SK-N-MC (cell line): ENCODE results near the gene OR8H3.
"Not testable (repeated sequence)": the region's sequence is repeated elsewhere in the genome, so short reads cannot be mapped to it uniquely, and the experiment has no call there.

ENCODE experiments used
- DNase-seq: peaks from one replicate; pipeline ENCODE4 v3.0.0-alpha.2; 2011; ENCODE audit warnings: low read depth, low spot score
- H3K27ac ChIP-seq: fragments of 200-600 bp; sonication (generic); 2 replicates; pipeline ENCODE4 v1.5.1; 2016; ENCODE audit warnings: mixed run types
- H3K36me3 ChIP-seq: fragments of 200-600 bp; sonication (generic); 2 replicates; pipeline ENCODE4 v1.6.1; 2017; ENCODE audit warnings: antibody characterized with exemption, low read length, mixed read lengths; ENCODE audit not compliant: insufficient read depth
- H3K4me3 ChIP-seq: fragments of 200-600 bp; sonication (generic); 2 replicates; pipeline ENCODE4 v1.5.1; 2016
- H3K9ac ChIP-seq: fragments of 200-600 bp; sonication (generic); 2 replicates; pipeline ENCODE4 v1.8.0; 2017; ENCODE audit warnings: mixed run types, mixed read lengths; ENCODE audit not compliant: insufficient read length
- H3K9me3 ChIP-seq: fragments of 200-600 bp; sonication (generic); 2 replicates; pipeline ENCODE4 v1.6.1; 2017; ENCODE audit warnings: low read depth, mild to moderate bottlenecking, antibody characterized with exemption, low read length, moderate library complexity, mixed read lengths
- EZH2 ChIP-seq: fragments of 200-600 bp; sonication (generic); IDR thresholded peaks from one replicate; pipeline ENCODE4 v1.6.1; 2017; ENCODE audit warnings: antibody characterized with exemption
- FOXP2 ChIP-seq: optimal IDR thresholded peaks from 2 replicates; pipeline ENCODE3; 2011; ENCODE audit warnings: mild to moderate bottlenecking, moderate library complexity; ENCODE audit not compliant: insufficient read depth; ENCODE audit errors: extremely low read length, control extremely low read depth
- POLR2AphosphoS5 ChIP-seq: IDR thresholded peaks from 2 replicates; pipeline ENCODE4 v1.6.1; 2012; ENCODE audit warnings: mild to moderate bottlenecking, low read depth, low read length, borderline replicate concordance

OR8H3 gene

GRCh38 chr11:56122073-56122472 lies at the start of gene OR8H3:
Gene OR8H3 (plus strand): TSS chr11:56122373. CDS start chr11:56122373, 0 bp downstream.
- Histone ChIP-seq H3K36me3 (no peaks in the 10 kb centered on the region), H3K9me3 (no peaks in the 10 kb centered on the region), H3K4me3 (no peak within 1 kb of the TSS), H3K27ac (no peak within 1 kb of the TSS), H3K9ac (no peak within 1 kb of the TSS)
- DNase-seq: no peak
- TF ChIP-seq POLR2AphosphoS5 (no peak), EZH2 (no peak), FOXP2 (no peak)

GRCh38 chr11:56089697-56090096 lies 32.5 kb upstream of the OR8H3 start:
- Histone ChIP-seq H3K4me3 (no peak overlapping the region), H3K36me3 (no peaks in the 10 kb centered on the region), H3K9me3 (no peaks in the 10 kb centered on the region), H3K9ac (no peak overlapping the region), H3K27ac (no peak overlapping the region)
- DNase-seq: no peak
- TF ChIP-seq EZH2: no peak
- TF ChIP-seq POLR2AphosphoS5: no peak
- TF ChIP-seq FOXP2: no peak

- no peak for DNase-seq
- Histone ChIP-seq H3K27ac (no peak within 1 kb of the TSS), H3K36me3 (no peaks in the 10 kb centered on the region), H3K9me3 (no peaks in the 10 kb centered on the region), H3K9ac (no peak within 1 kb of the TSS), H3K4me3 (no peak within 1 kb of the TSS)
- TF ChIP-seq POLR2AphosphoS5 (no peak), EZH2 (no peak), FOXP2 (no peak)
Observed at GRCh38 chr11:56093008-56093407, 29.2 kb upstream of the OR8H3 start, which contains the start of gene OR8I2. Gene OR8I2 (plus strand): TSS chr11:56093308. CDS start chr11:56093308, 0 bp downstream.

- H3K27ac ChIP-seq: no peak within 1 kb of the TSS
- DNase-seq: no peak
- no peak within 1 kb of the TSS for H3K4me3 ChIP-seq
- TF ChIP-seq FOXP2: no peak
- no peak for TF ChIP-seq EZH2
- TF ChIP-seq POLR2AphosphoS5: no peak
- no peak within 1 kb of the TSS for H3K9ac ChIP-seq
- no peaks in the 10 kb centered on the region for H3K36me3 ChIP-seq
- H3K9me3 ChIP-seq: no peaks in the 10 kb centered on the region
Observed at GRCh38 chr11:56103210-56103737, 18.9 kb upstream of the OR8H3 start, which contains the start of gene OR8H2. Gene OR8H2 (plus strand): TSS chr11:56103687. CDS start chr11:56105043, 1,356 bp downstream.

- peak within 1 kb of the TSS; percentile 36; the same call in 1 of the 2 replicates for H3K4me3 ChIP-seq
- peak within 1 kb of the TSS; percentile 93 for H3K27ac ChIP-seq
- H3K36me3 ChIP-seq: no peaks in the 10 kb centered on the region
- peak; percentile 40 for DNase-seq
- TF ChIP-seq FOXP2 (no peak), POLR2AphosphoS5 (no peak), EZH2 (no peak)
- H3K9ac ChIP-seq: no peak within 1 kb of the TSS
- no peaks in the 10 kb centered on the region for H3K9me3 ChIP-seq
Observed at GRCh38 chr11:56140151-56140661, 18.0 kb downstream of the OR8H3 start, which contains the start of gene OR8J3. Gene OR8J3 (minus strand): TSS chr11:56140201. CDS start chr11:56137718, 2,483 bp downstream.

- not testable (repeated sequence) for H3K4me3 ChIP-seq, DNase-seq, H3K36me3 ChIP-seq, H3K9ac ChIP-seq, H3K9me3 ChIP-seq, H3K27ac ChIP-seq
Observed at GRCh38 chr11:56143681-56144080, 21.5 kb downstream of the OR8H3 start.

GRCh38 chr11:56151376-56151775 lies 29.2 kb downstream of the OR8H3 start:
- Histone ChIP-seq H3K36me3 (no peaks in the 10 kb centered on the region), H3K9ac (no peak overlapping the region), H3K27ac (no peak overlapping the region), H3K9me3 (no peaks in the 10 kb centered on the region), H3K4me3 (no peak overlapping the region)
- DNase-seq: no peak
- TF ChIP-seq EZH2 (no peak), POLR2AphosphoS5 (no peak), FOXP2 (no peak)

- H3K9ac ChIP-seq: no peak overlapping the region
- no peaks in the 10 kb centered on the region for H3K9me3 ChIP-seq
- TF ChIP-seq POLR2AphosphoS5 (no peak), FOXP2 (no peak), EZH2 (no peak)
Observed at GRCh38 chr11:56152333-56152732, 30.2 kb downstream of the OR8H3 start.

GRCh38 chr11:56160217-56160616 lies 38.0 kb downstream of the OR8H3 start, which contains the start of gene OR8K5:
Gene OR8K5 (minus strand): TSS chr11:56160317. CDS start chr11:56160317, 0 bp downstream.
- Histone ChIP-seq H3K9me3 (no peaks in the 10 kb centered on the region), H3K36me3 (no peaks in the 10 kb centered on the region), H3K4me3 (no peak within 1 kb of the TSS), H3K9ac (no peak within 1 kb of the TSS), H3K27ac (no peak within 1 kb of the TSS)
- TF ChIP-seq POLR2AphosphoS5 (no peak), EZH2 (no peak), FOXP2 (no peak)
- DNase-seq: no peak

More at GRCh38 chr11:56152333-56152732, 30.2 kb downstream of the OR8H3 start:
- no peaks in the 10 kb centered on the region for H3K36me3 ChIP-seq
- H3K27ac ChIP-seq: no peak overlapping the region
- no peak for DNase-seq
- H3K4me3 ChIP-seq: no peak overlapping the region
